SU-DHL-6 (cell line): ENCODE measurements around the gene ABCC4.

ENCODE experiments used
- H2AFZ ChIP-seq: fragments of 200-600 bp; sonication (generic); 2 replicates; pipeline ENCODE4 v1.6.1; 2014; ENCODE audit warnings: low read depth, mild to moderate bottlenecking, moderate library complexity, mixed read lengths, antibody characterized with exemption, low read length; ENCODE audit not compliant: severe bottlenecking
- H3F3A ChIP-seq: fragments of 200-600 bp; shearing (Covaris generic); 2 replicates; pipeline ENCODE4 v1.6.0; 2016; ENCODE audit warnings: antibody characterized with exemption, mild to moderate bottlenecking; ENCODE audit not compliant: insufficient read depth
- H3K27ac ChIP-seq: fragments of 200-600 bp; sonication (generic); 2 replicates; pipeline ENCODE4 v1.5.1; 2016; ENCODE audit warnings: low read depth, mild to moderate bottlenecking, low read length, moderate library complexity, mixed read lengths
- H3K27me3 ChIP-seq: fragments of 200-600 bp; sonication (generic), shearing (Covaris generic); 2 replicates; pipeline ENCODE4 v1.6.0; 2014; ENCODE audit warnings: mild to moderate bottlenecking, low read length
- H3K36me3 ChIP-seq: fragments of 200-600 bp; sonication (generic); 2 replicates; pipeline ENCODE4 v1.6.1; 2014; ENCODE audit warnings: mild to moderate bottlenecking, low read length, mixed read lengths
- H3K4me2 ChIP-seq: fragments of 300-600, 200-600 bp; shearing (Covaris generic), sonication (generic); 2 replicates; pipeline ENCODE4 v1.6.0; 2014; ENCODE audit warnings: low read length, low read depth, mild to moderate bottlenecking; ENCODE audit not compliant: poor library complexity, severe bottlenecking
- H3K4me3 ChIP-seq: fragments of 200-600 bp; sonication (generic); 2 replicates; pipeline ENCODE4 v1.5.1; 2014; ENCODE audit warnings: antibody characterized with exemption, low read length, mild to moderate bottlenecking, mixed read lengths; ENCODE audit not compliant: insufficient read depth, poor library complexity, severe bottlenecking
- H3K79me2 ChIP-seq: fragments of 200-600 bp; sonication (generic); 2 replicates; pipeline ENCODE4 v1.6.1; 2014; ENCODE audit warnings: mild to moderate bottlenecking, low read length, moderate library complexity; ENCODE audit not compliant: insufficient read depth
- H3K9ac ChIP-seq: fragments of 200-600 bp; sonication (generic); 2 replicates; pipeline ENCODE4 v1.7.0; 2014; ENCODE audit warnings: mild to moderate bottlenecking, low read length
- H3K9me2 ChIP-seq: fragments of 200-600 bp; sonication (generic); replicated peaks from 2 replicates; pipeline ENCODE4 v1.6.1; 2014; ENCODE audit warnings: low read length; ENCODE audit not compliant: insufficient read depth
- H3K9me3 ChIP-seq: fragments of 200-600 bp; sonication (generic); 2 replicates; pipeline ENCODE4 v1.6.1; 2014; ENCODE audit warnings: low read length, mixed read lengths; ENCODE audit not compliant: insufficient read depth
- H4K20me1 ChIP-seq: fragments of 200-600 bp; sonication (generic); 2 replicates; pipeline ENCODE4 v1.6.1; 2014; ENCODE audit warnings: low read depth, mild to moderate bottlenecking, antibody characterized with exemption, low read length, moderate library complexity, mixed read lengths
- CTCF ChIP-seq: fragments of 200-600 bp; sonication (generic); IDR thresholded peaks from one replicate; pipeline ENCODE4 v1.5.1; 2017; ENCODE audit warnings: antibody characterized with exemption, mild to moderate bottlenecking, low read length, moderate library complexity; ENCODE audit not compliant: insufficient read depth, poor library complexity, severe bottlenecking
- EZH2phosphoT487 ChIP-seq: fragments of 200-600 bp; sonication (generic), shearing (Covaris generic); conservative IDR thresholded peaks from 2 replicates; pipeline ENCODE4 v1.6.1; 2018; ENCODE audit warnings: mild to moderate bottlenecking, antibody characterized with exemption, low read length, moderate library complexity, mixed read lengths

Gene ABCC4

GRCh38 chr13:95258098-95258497 is 43.2 kb downstream of the ABCC4 start:
- no peak overlapping the region for H3K9ac ChIP-seq
- peaks cover 11% of the 10 kb centered on the region; the same call in 1 of the 2 replicates for H3K79me2 ChIP-seq
- H2AFZ ChIP-seq = no peak overlapping the region
- H3K36me3 ChIP-seq = no peaks in the 10 kb centered on the region
- H3K27ac ChIP-seq = no peak overlapping the region
- H3K9me3 ChIP-seq = no peaks in the 10 kb centered on the region
- H3K9me2 ChIP-seq = no peaks in the 10 kb centered on the region
- H3K27me3 ChIP-seq = no peaks in the 10 kb centered on the region
- no peaks in the 10 kb centered on the region for H4K20me1 ChIP-seq
- H3F3A ChIP-seq = no peaks in the 10 kb centered on the region
- no peak overlapping the region for H3K4me2 ChIP-seq
- no peak for TF ChIP-seq CTCF
- TF ChIP-seq EZH2phosphoT487 = no peak
- no peak overlapping the region for H3K4me3 ChIP-seq

GRCh38 chr13:95256091-95256490 is 45.2 kb downstream of the ABCC4 start:
- no peak overlapping the region for H3K4me3 ChIP-seq
- H3K27me3 ChIP-seq = no peaks in the 10 kb centered on the region
- H3F3A ChIP-seq = no peaks in the 10 kb centered on the region
- H3K27ac ChIP-seq = no peak overlapping the region
- H3K36me3 ChIP-seq = no peaks in the 10 kb centered on the region
- TF ChIP-seq CTCF (no peak), EZH2phosphoT487 (no peak)
- no peaks in the 10 kb centered on the region for H3K9me3 ChIP-seq
- H3K4me2 ChIP-seq = no peak overlapping the region
- H2AFZ ChIP-seq = no peak overlapping the region
- no peak overlapping the region for H3K9ac ChIP-seq
- H4K20me1 ChIP-seq = no peaks in the 10 kb centered on the region
- H3K79me2 ChIP-seq = peaks cover 14% of the 10 kb centered on the region; the same call in 1 of the 2 replicates
- no peaks in the 10 kb centered on the region for H3K9me2 ChIP-seq

GRCh38 chr13:95255072-95255732 is 46.0 kb downstream of the ABCC4 start:
- no peak overlapping the region for H3K9ac ChIP-seq

More at GRCh38 chr13:95255072-95255732, 46.0 kb downstream of the ABCC4 start:
- H2AFZ ChIP-seq = no peak overlapping the region
- TF ChIP-seq EZH2phosphoT487 (no peak), CTCF (no peak)
- H3K4me3 ChIP-seq = no peak overlapping the region
- no peaks in the 10 kb centered on the region for H3K27me3 ChIP-seq
- H3K4me2 ChIP-seq = no peak overlapping the region
- no peaks in the 10 kb centered on the region for H3F3A ChIP-seq
- H3K9me3 ChIP-seq = no peaks in the 10 kb centered on the region
- no peak overlapping the region for H3K27ac ChIP-seq
- H3K79me2 ChIP-seq = peaks cover 17% of the 10 kb centered on the region; the same call in 1 of the 2 replicates
- no peaks in the 10 kb centered on the region for H3K9me2 ChIP-seq
- H3K36me3 ChIP-seq = no peaks in the 10 kb centered on the region
- H4K20me1 ChIP-seq = no peaks in the 10 kb centered on the region
